Ovary (tissue), 3 donors: ENCODE data around the gene RNF5.

Experiments
- EP300 ChIP-seq: sonication (generic); formaldehyde crosslinking; IDR thresholded peaks from one replicate; pipeline ENCODE4 v1.6.1; 2017; ENCODE audit warnings: antibody characterized with exemption
- POLR2A ChIP-seq: fragments of 450-650 bp; IDR thresholded peaks from one replicate; pipeline ENCODE4 v1.6.1; 2017; ENCODE audit warnings: antibody characterized with exemption, mild to moderate bottlenecking, moderate library complexity
- TF ChIP-seq, protein P1 (sequence below), 3 donors: fragments of 450-650 bp in 2 of 3; fragments of 200-600 bp in 1 of 3; IDR thresholded peaks; one replicate each; pipeline versions ENCODE4 v1.5.1 to v1.8.0; 2016 to 2022; ENCODE audit warnings: antibody characterized with exemption in 3 of 3, mild to moderate bottlenecking in 1 of 3
- donor health status: DM: no; HTN: no; CAD: no.

DNA sequence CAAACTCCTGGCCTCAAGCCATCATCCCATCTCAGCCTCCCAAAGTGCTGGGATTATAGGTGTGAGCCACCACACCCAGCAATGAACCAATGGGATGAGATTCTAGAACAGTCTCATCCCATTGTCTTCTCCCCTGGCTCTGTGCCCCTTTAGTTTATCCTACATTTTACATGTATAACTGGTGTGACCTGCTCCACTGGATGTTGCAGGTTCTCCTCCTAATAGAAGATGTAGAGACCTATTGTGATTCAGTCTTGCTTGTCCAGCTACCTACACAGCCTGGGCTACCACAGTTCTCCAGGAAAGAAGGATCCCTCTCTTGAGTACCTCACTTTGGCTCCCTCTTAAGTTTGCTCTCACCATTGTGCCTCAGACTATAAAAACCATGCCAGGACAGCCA lies 46.1 kb upstream of the RNF5 start:
- TF ChIP-seq EP300 (no peak), POLR2A (no peak)
- TF ChIP-seq, protein P1, sequence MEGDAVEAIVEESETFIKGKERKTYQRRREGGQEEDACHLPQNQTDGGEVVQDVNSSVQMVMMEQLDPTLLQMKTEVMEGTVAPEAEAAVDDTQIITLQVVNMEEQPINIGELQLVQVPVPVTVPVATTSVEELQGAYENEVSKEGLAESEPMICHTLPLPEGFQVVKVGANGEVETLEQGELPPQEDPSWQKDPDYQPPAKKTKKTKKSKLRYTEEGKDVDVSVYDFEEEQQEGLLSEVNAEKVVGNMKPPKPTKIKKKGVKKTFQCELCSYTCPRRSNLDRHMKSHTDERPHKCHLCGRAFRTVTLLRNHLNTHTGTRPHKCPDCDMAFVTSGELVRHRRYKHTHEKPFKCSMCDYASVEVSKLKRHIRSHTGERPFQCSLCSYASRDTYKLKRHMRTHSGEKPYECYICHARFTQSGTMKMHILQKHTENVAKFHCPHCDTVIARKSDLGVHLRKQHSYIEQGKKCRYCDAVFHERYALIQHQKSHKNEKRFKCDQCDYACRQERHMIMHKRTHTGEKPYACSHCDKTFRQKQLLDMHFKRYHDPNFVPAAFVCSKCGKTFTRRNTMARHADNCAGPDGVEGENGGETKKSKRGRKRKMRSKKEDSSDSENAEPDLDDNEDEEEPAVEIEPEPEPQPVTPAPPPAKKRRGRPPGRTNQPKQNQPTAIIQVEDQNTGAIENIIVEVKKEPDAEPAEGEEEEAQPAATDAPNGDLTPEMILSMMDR (IDR thresholded peaks at IDR 0.05): no peak
